Upper lobe of left lung (tissue), 6 donors: ENCODE measurements around the gene TSNAX. TPM values are rescaled to one million over a fixed set of nuclear protein-coding genes. Genes with fewer than 3 reads are reported as not detected.
A peak's percentile ranks its signal among the peaks of the same experiment; 100 is the strongest.

ENCODE experiments used
- ATAC-seq, 2 donors: fragments of 200-7000 bp; cut with Tn5 transposase; one replicate each; pipeline ENCODE4 v1.9.1; 2022; ENCODE audit warnings: mild to moderate bottlenecking in 2 of 2, moderate library complexity in 2 of 2; ENCODE audit not compliant: low FRiP score in 2 of 2
- DNase-seq, 2 donors: peaks; one replicate each; pipeline ENCODE4 v3.0.0-alpha.2; 2019 to 2020
- H3K27ac ChIP-seq, 4 donors: fragments of 200-600 bp; sonication (generic); one replicate each; pipeline ENCODE4 v1.5.1; 2016 to 2019
- H3K27me3 ChIP-seq, 4 donors: fragments of 200-600 bp; sonication (generic); one replicate each; pipeline ENCODE4 v1.5.1; 2017 to 2019
- H3K36me3 ChIP-seq, 4 donors: fragments of 200-600 bp; sonication (generic); one replicate each; pipeline ENCODE4 v1.5.1; 2016 to 2019
- H3K4me1 ChIP-seq, 4 donors: fragments of 200-600 bp; sonication (generic); one replicate each; pipeline ENCODE4 v1.5.1; 2018 to 2019
- H3K4me3 ChIP-seq, 4 donors: fragments of 200-600 bp; sonication (generic); one replicate each; pipeline ENCODE4 v1.5.1; 2017 to 2019; ENCODE audit warnings: mild to moderate bottlenecking in 2 of 4, moderate library complexity in 1 of 4
- H3K9me3 ChIP-seq, 4 donors: fragments of 200-600 bp; sonication (generic); one replicate each; pipeline ENCODE4 v1.5.1; 2018 to 2019
- EP300 ChIP-seq, 4 donors: sonication (generic); formaldehyde crosslinking; IDR thresholded peaks; one replicate each; pipeline ENCODE4 v1.5.1; 2017; ENCODE audit warnings: antibody characterized with exemption in 4 of 4, control low read depth in 2 of 4
- POLR2A ChIP-seq, 4 donors: fragments of 450-650 bp; IDR thresholded peaks; one replicate each; pipeline ENCODE4 v1.5.1; 2016 to 2017; ENCODE audit warnings: antibody characterized with exemption in 4 of 4, mild to moderate bottlenecking in 2 of 4
- POLR2AphosphoS5 ChIP-seq, 2 donors: sonication (generic); formaldehyde crosslinking; IDR thresholded peaks; one replicate each; pipeline ENCODE4 v1.5.1; 2017; ENCODE audit warnings: antibody characterized with exemption in 2 of 2
- WGBS, 2 donors: methylation state at CpG; one replicate each; pipeline ENCODE4 v1.1.5; 2017 to 2018; 5-methylcytosine and 5-hydroxymethylcytosine counted together
- total RNA-seq, 6 donors: library from RNA; depleted of rRNA in 4 of 6; stranded (reverse); fragments of >200 nt in 4 of 6; gene quantifications; one replicate each; pipeline versions ENCODE4 v1.1.0 to v1.2.1, GENCODE V29; 2016 to 2021
- TF ChIP-seq, protein P1 (sequence below), 6 experiments: fragments of 450-650 bp in 4 of 6; fragments of 200-600 bp in 2 of 6; sonication (generic) in 2 of 6; IDR thresholded peaks; one replicate each; pipeline ENCODE4 v1.5.1; 2016 to 2019; ENCODE audit warnings: antibody characterized with exemption in 6 of 6
- donor health status: DM: no; HTN: no; CAD: no; lungs with moderate emphysema.
- donor health status: DM: no; HTN: yes; CAD: no; lungs with severe emphysema.

TSNAX gene
- total RNA-seq, 6 donors from 2014 or later, result 6.3 to 39.7 (median 24.6) TPM

DNA sequence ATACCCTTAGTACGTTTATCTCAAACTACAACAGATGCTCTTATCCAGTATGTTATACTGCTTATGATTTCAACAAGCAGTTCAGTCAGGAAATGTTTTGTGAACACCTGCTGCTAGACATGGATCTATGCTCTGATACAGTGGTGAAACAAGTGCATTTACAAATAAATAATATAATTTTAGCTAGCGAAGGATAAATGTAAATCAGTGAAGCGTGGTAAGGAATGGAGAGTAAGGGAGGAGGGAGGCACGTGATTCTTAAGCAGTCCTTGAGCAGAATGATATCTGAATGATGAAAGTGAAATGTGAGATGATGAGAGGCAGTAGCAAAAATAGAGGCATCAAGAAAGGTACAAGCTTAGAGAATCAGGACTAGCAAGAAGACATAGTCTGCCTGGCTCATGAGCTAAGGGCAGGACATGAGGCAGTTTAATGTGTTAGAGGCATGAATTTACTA is 6.3 kb downstream of the TSNAX start:
- H3K27me3 ChIP-seq, result no peaks in the 10 kb centered on the region
- DNase-seq, result no peak
- no peak overlapping the region for H3K4me3 ChIP-seq
- no peak for ATAC-seq
- H3K36me3 ChIP-seq, result peaks cover 0 to 42% (median 5%) of the 10 kb centered on the region in 4 donors
- no peaks in the 10 kb centered on the region for H3K9me3 ChIP-seq
- TF ChIP-seq POLR2AphosphoS5 (IDR thresholded peaks at IDR 0.05), result no peak
- peaks cover 10 to 28% (median 16%) of the 10 kb centered on the region in 4 donors for H3K4me1 ChIP-seq
- WGBS, 2 donors, result 64 to 78% methylated on average over 4 of the region's 4 CpGs
- no peak overlapping the region for H3K27ac ChIP-seq

DNA sequence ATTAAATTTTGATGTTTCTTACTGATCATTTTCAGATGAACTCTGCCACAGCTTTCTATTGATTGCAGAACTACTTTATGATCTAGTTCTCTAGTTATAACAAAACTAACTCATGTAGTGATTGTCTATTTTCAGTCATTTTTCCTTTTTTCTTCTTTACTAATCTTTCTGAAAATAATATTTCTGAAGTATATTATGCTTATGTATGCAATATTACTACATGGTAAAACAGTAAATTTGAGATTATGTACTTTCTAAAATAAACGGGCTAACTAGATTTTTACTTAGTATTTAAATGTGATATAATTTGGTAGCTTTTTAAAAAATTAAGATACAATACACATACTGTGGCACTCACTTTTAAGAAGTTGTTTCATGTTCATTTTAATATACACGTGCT is 7.6 kb downstream of the TSNAX start:
- TF ChIP-seq, protein P1, sequence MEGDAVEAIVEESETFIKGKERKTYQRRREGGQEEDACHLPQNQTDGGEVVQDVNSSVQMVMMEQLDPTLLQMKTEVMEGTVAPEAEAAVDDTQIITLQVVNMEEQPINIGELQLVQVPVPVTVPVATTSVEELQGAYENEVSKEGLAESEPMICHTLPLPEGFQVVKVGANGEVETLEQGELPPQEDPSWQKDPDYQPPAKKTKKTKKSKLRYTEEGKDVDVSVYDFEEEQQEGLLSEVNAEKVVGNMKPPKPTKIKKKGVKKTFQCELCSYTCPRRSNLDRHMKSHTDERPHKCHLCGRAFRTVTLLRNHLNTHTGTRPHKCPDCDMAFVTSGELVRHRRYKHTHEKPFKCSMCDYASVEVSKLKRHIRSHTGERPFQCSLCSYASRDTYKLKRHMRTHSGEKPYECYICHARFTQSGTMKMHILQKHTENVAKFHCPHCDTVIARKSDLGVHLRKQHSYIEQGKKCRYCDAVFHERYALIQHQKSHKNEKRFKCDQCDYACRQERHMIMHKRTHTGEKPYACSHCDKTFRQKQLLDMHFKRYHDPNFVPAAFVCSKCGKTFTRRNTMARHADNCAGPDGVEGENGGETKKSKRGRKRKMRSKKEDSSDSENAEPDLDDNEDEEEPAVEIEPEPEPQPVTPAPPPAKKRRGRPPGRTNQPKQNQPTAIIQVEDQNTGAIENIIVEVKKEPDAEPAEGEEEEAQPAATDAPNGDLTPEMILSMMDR (IDR thresholded peaks at IDR 0.05), result no peak
- TF ChIP-seq EP300 (IDR thresholded peaks at IDR 0.05), result no peak
- no peak for TF ChIP-seq POLR2A (IDR thresholded peaks at IDR 0.05)
- no peak for TF ChIP-seq POLR2AphosphoS5 (IDR thresholded peaks at IDR 0.05)
- Histone ChIP-seq H3K9me3 (peaks cover 0 to 5% (median 2%) of the 10 kb centered on the region in 4 donors), H3K36me3 (peaks cover 0 to 39% (median 5%) of the 10 kb centered on the region in 4 donors), H3K4me1 (peaks cover under 1 to 14% (median 5%) of the 10 kb centered on the region in 4 donors), H3K27me3 (no peaks in the 10 kb centered on the region), H3K27ac (no peak overlapping the region), H3K4me3 (no peak overlapping the region)
- no peak for ATAC-seq
- no peak for DNase-seq
- WGBS, 2 donors, result 92 to 97% methylated on average over 2 of the region's 2 CpGs

GRCh38 chr1:231540847-231541246 is 12.4 kb downstream of the TSNAX start:
- peaks cover 3 to 46% (median 10%) of the 10 kb centered on the region in 4 donors for H3K36me3 ChIP-seq
- peaks cover 0 to 4% (median 0%) of the 10 kb centered on the region in 4 donors for H3K4me1 ChIP-seq
- H3K4me3 ChIP-seq, result no peak overlapping the region
- 94 to 96% methylated on average over 3 of the region's 3 CpGs for WGBS, 2 donors
- peaks cover 0 to 5% (median 2%) of the 10 kb centered on the region in 4 donors for H3K9me3 ChIP-seq
- TF ChIP-seq, protein P1 (IDR thresholded peaks at IDR 0.05), result no peak
- TF ChIP-seq POLR2A (IDR thresholded peaks at IDR 0.05) (no peak), POLR2AphosphoS5 (IDR thresholded peaks at IDR 0.05) (no peak), EP300 (IDR thresholded peaks at IDR 0.05) (no peak)
- ATAC-seq (no peak), DNase-seq (no peak)
- no peak overlapping the region for H3K27ac ChIP-seq
- H3K27me3 ChIP-seq, result no peaks in the 10 kb centered on the region

- Histone ChIP-seq H3K4me3 (no peak overlapping the region), H3K27me3 (no peaks in the 10 kb centered on the region), H3K36me3 (peaks cover 2 to 37% (median 8%) of the 10 kb centered on the region in 4 donors), H3K4me1 (peaks cover 0 to 4% (median 0%) of the 10 kb centered on the region in 4 donors), H3K27ac (peak overlapping the region in 1 of 4 donors; percentile 3), H3K9me3 (peaks cover 0 to 5% (median 2%) of the 10 kb centered on the region in 4 donors)
- WGBS, 2 donors, result 53 to 77% methylated on average over 2 of the region's 2 CpGs
- DNase-seq (no peak), ATAC-seq (no peak)
- TF ChIP-seq POLR2A (IDR thresholded peaks at IDR 0.05) (no peak), POLR2AphosphoS5 (IDR thresholded peaks at IDR 0.05) (no peak), EP300 (IDR thresholded peaks at IDR 0.05) (no peak)
- TF ChIP-seq, protein P1 (IDR thresholded peaks at IDR 0.05), result no peak
Observed at GRCh38 chr1:231541842-231542241, 13.4 kb downstream of the TSNAX start.

- Histone ChIP-seq H3K9me3 (peaks cover 0 to 5% (median 2%) of the 10 kb centered on the region in 4 donors), H3K27me3 (no peaks in the 10 kb centered on the region), H3K27ac (no peak overlapping the region), H3K36me3 (peaks cover 0 to 18% (median 7%) of the 10 kb centered on the region in 4 donors), H3K4me3 (no peak overlapping the region), H3K4me1 (peaks cover 0 to 4% (median 0%) of the 10 kb centered on the region in 4 donors)
- no peak for DNase-seq
- WGBS, 2 donors, result 43 to 55% methylated on average over 4 of the region's 4 CpGs
- TF ChIP-seq EP300 (IDR thresholded peaks at IDR 0.05), result no peak
- no peak for ATAC-seq
Observed at GRCh38 chr1:231544943-231545592, 16.6 kb downstream of the TSNAX start.
